Liver (tissue), 9 donors: Measurements from ENCODE around the gene GRID1. TPM values are rescaled to one million over a fixed set of nuclear protein-coding genes. Genes with fewer than 3 reads are reported as not detected.

ENCODE experiments used
- DNase-seq: peaks from one replicate; pipeline ENCODE4 v3.0.0-alpha.2; 2017; ENCODE audit warnings: low spot score
- H3K27ac ChIP-seq, 2 donors: one replicate each; pipeline ENCODE4 v1.7.0; 2013; ENCODE audit warnings: inconsistent platforms in 2 of 2, low read length in 2 of 2, control low read depth in 1 of 2, low read depth in 1 of 2, mild to moderate bottlenecking in 1 of 2
- H3K27me3 ChIP-seq, 4 donors: one replicate each; pipeline versions ENCODE4 v1.6.1 to v1.7.0; 2013; ENCODE audit warnings: low read length in 3 of 4, inconsistent platforms in 1 of 4, mild to moderate bottlenecking in 1 of 4, moderate library complexity in 1 of 4; ENCODE audit not compliant: control insufficient read depth in 4 of 4, insufficient read depth in 4 of 4
- H3K36me3 ChIP-seq, 4 donors: one replicate each; pipeline versions ENCODE4 v1.6.1 to v1.7.0; 2013; ENCODE audit warnings: low read length in 3 of 4, mild to moderate bottlenecking in 3 of 4, low read depth in 1 of 4, moderate library complexity in 1 of 4; ENCODE audit not compliant: control insufficient read depth in 4 of 4, insufficient read depth in 3 of 4
- H3K4me1 ChIP-seq, 4 donors: one replicate each; pipeline versions ENCODE4 v1.6.1 to v1.7.0; 2013; ENCODE audit warnings: low read length in 3 of 4, mild to moderate bottlenecking in 3 of 4, moderate library complexity in 1 of 4; ENCODE audit not compliant: control insufficient read depth in 4 of 4, insufficient read depth in 4 of 4
- H3K4me3 ChIP-seq, 3 donors: one replicate each; pipeline versions ENCODE4 v1.6.1 to v1.7.0; 2013; ENCODE audit warnings: low read length in 3 of 3, control low read depth in 1 of 3, low read depth in 1 of 3, mild to moderate bottlenecking in 1 of 3
- H3K9ac ChIP-seq, 2 donors: one replicate each; pipeline ENCODE4 v1.7.0; 2013; ENCODE audit warnings: low read length in 2 of 2, mild to moderate bottlenecking in 2 of 2, moderate library complexity in 2 of 2, control low read depth in 1 of 2, low read depth in 1 of 2
- H3K9me3 ChIP-seq, 4 donors: one replicate each; pipeline versions ENCODE4 v1.6.1 to v1.7.0; 2013; ENCODE audit warnings: low read length in 3 of 4; ENCODE audit not compliant: control insufficient read depth in 4 of 4
- ATF3 ChIP-seq: IDR thresholded peaks from 2 replicates; pipeline ENCODE4 v1.6.1; 2016; ENCODE audit warnings: antibody characterized with exemption
- EGR1 ChIP-seq, 2 donors: IDR thresholded peaks; 2 replicates each; pipeline ENCODE4 v1.6.1; 2016 to 2018; ENCODE audit warnings: antibody characterized with exemption in 2 of 2, low read depth in 2 of 2
- FOXA1 ChIP-seq: IDR thresholded peaks from 2 replicates; pipeline ENCODE4 v1.6.1; 2016; ENCODE audit warnings: antibody characterized with exemption
- FOXA2 ChIP-seq: IDR thresholded peaks from 2 replicates; pipeline ENCODE4 v1.6.1; 2016; ENCODE audit warnings: antibody characterized with exemption
- HNF4G ChIP-seq: IDR thresholded peaks from 2 replicates; pipeline ENCODE4 v1.6.1; 2016; ENCODE audit warnings: antibody characterized with exemption
- JUND ChIP-seq, 2 donors: IDR thresholded peaks; 2 replicates each; pipeline ENCODE4 v1.6.1; 2016; ENCODE audit warnings: antibody characterized with exemption in 2 of 2
- MAX ChIP-seq: IDR thresholded peaks from 2 replicates; pipeline ENCODE4 v1.6.1; 2016; ENCODE audit warnings: antibody characterized with exemption
- SP1 ChIP-seq: IDR thresholded peaks from 2 replicates; pipeline ENCODE4 v1.6.1; 2018; ENCODE audit warnings: antibody characterized with exemption, mild to moderate bottlenecking
- TAF1 ChIP-seq: conservative IDR thresholded peaks from 2 replicates; pipeline ENCODE4 v1.6.1; 2016; ENCODE audit warnings: antibody characterized with exemption, mild to moderate bottlenecking
- YY1 ChIP-seq: IDR thresholded peaks from 2 replicates; pipeline ENCODE4 v1.6.1; 2016; ENCODE audit warnings: antibody characterized with exemption, mild to moderate bottlenecking
- ZBTB33 ChIP-seq: IDR thresholded peaks from 2 replicates; pipeline ENCODE4 v1.6.1; 2016; ENCODE audit warnings: antibody characterized with exemption
- WGBS: extraction: QIAGEN DNeasy Blood & Tissue Kit; methylation state at CpG from one replicate; pipeline ENCODE4 v1.1.7; 2013; 5-methylcytosine and 5-hydroxymethylcytosine counted together
- polyA plus RNA-seq, 2 donors: library from polyadenylated mRNA; stranded (reverse) in 1 of 2; unstranded in 1 of 2; fragments of 200-250 nt in 1 of 2; fragments of >200 nt in 1 of 2; fragmentation: Nextera tagmentation in 1 of 2; extraction: Ambion mirVana in 1 of 2; gene quantifications; one replicate each; pipeline versions ENCODE4 v1.2.1 to v1.2.3, GENCODE V29; 2013 to 2015
- total RNA-seq, 2 donors: library from RNA; depleted of rRNA; stranded (reverse); fragments of >200 nt; gene quantifications; one replicate each; pipeline ENCODE4 v1.2.3, GENCODE V29; 2014
- TF ChIP-seq, protein P1 (sequence below): IDR thresholded peaks from 2 replicates; pipeline ENCODE4 v1.6.1; 2016; ENCODE audit warnings: antibody characterized with exemption, mild to moderate bottlenecking
- donor health status: healthy.
- donor health status: healthy.
- donor health status: healthy.
- donor health status: healthy.
- donor health status: healthy.

The GRID1 gene
- total and polyA plus RNA-seq, 4 donors = 0.09 to 0.17 (median 0.14) TPM; not detected in 1

DNA sequence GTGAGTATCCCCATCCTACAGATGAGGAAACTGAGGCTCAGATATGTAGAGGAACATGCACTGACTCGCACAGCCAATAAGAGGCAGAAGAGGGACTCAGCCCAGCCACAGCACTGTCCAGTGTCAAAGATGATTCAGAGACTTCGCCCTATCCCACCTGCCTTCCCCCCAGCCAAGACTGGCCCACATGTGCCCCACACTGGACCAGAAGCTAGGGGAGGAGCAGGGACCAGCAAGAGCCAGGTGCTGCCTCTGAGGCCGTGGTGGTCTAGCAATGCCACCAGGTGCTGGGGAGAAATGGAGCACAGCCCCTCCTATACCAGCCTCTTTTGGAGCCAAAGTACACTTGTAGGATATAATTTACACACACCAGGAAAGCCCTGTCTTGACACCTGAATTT is 22.3 kb downstream of the GRID1 start:
- no peak overlapping the region for H3K27ac ChIP-seq
- H3K9me3 ChIP-seq = no peaks in the 10 kb centered on the region
- H3K4me1 ChIP-seq = no peaks in the 10 kb centered on the region
- no peak for DNase-seq
- no peak overlapping the region for H3K4me3 ChIP-seq
- TF ChIP-seq HNF4G (no peak), ZBTB33 (no peak), JUND (IDR thresholded peaks at IDR 0.05) (no peak), SP1 (no peak), ATF3 (no peak), EGR1 (IDR thresholded peaks at IDR 0.05; ENCODE audit: low read depth in 2 of 2) (no peak), YY1 (no peak), MAX (no peak), TAF1 (no peak)
- TF ChIP-seq, protein P1, sequence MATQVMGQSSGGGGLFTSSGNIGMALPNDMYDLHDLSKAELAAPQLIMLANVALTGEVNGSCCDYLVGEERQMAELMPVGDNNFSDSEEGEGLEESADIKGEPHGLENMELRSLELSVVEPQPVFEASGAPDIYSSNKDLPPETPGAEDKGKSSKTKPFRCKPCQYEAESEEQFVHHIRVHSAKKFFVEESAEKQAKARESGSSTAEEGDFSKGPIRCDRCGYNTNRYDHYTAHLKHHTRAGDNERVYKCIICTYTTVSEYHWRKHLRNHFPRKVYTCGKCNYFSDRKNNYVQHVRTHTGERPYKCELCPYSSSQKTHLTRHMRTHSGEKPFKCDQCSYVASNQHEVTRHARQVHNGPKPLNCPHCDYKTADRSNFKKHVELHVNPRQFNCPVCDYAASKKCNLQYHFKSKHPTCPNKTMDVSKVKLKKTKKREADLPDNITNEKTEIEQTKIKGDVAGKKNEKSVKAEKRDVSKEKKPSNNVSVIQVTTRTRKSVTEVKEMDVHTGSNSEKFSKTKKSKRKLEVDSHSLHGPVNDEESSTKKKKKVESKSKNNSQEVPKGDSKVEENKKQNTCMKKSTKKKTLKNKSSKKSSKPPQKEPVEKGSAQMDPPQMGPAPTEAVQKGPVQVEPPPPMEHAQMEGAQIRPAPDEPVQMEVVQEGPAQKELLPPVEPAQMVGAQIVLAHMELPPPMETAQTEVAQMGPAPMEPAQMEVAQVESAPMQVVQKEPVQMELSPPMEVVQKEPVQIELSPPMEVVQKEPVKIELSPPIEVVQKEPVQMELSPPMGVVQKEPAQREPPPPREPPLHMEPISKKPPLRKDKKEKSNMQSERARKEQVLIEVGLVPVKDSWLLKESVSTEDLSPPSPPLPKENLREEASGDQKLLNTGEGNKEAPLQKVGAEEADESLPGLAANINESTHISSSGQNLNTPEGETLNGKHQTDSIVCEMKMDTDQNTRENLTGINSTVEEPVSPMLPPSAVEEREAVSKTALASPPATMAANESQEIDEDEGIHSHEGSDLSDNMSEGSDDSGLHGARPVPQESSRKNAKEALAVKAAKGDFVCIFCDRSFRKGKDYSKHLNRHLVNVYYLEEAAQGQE = no peak
- H3K36me3 ChIP-seq = no peaks in the 10 kb centered on the region
- WGBS = 89% methylated on average over 3 of the region's 3 CpGs
- H3K9ac ChIP-seq = no peak overlapping the region
- H3K27me3 ChIP-seq = no peaks in the 10 kb centered on the region

DNA sequence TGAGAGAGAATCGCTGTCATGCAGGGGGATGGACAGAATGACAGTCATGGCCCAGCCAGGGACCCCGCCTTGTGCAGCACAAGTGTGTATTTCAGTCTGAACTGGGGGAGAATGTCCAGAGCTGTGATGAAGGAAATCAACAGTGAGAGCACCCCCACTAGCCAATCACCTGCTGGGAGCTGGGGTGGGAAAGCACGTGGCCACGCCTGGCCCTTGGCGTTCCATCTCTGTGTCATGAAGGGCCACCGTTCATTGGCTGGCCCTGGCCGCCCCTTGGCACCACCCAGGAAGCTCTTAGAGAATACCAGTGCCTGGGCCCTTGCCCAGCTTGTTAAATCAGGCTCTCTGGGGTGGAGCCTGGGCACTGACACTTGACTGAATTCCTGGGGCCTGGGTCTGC is 22.8 kb downstream of the GRID1 start:
- no peak overlapping the region for H3K4me3 ChIP-seq
- DNase-seq = no peak
- no peaks in the 10 kb centered on the region for H3K27me3 ChIP-seq
- H3K36me3 ChIP-seq = no peaks in the 10 kb centered on the region
- WGBS = 90% methylated on average over 7 of the region's 7 CpGs
- no peak overlapping the region for H3K9ac ChIP-seq
- no peak overlapping the region for H3K27ac ChIP-seq
- H3K4me1 ChIP-seq = no peaks in the 10 kb centered on the region
- no peaks in the 10 kb centered on the region for H3K9me3 ChIP-seq
- no peak for TF ChIP-seq FOXA1
- no peak for TF ChIP-seq TAF1
- TF ChIP-seq, protein P1 = no peak
- no peak for TF ChIP-seq EGR1 (IDR thresholded peaks at IDR 0.05; ENCODE audit: low read depth in 2 of 2)
- no peak for TF ChIP-seq HNF4G
- no peak for TF ChIP-seq ZBTB33
- TF ChIP-seq FOXA2 = no peak
